HepG2 (cell line): ENCODE data around the gene AMOT. TPM values are rescaled to one million over a fixed set of nuclear protein-coding genes. Genes with fewer than 3 reads are reported as not detected.

ENCODE experiments used
- ATAC-seq: fragments of 200-7000 bp; cut with Tn5 transposase; 3 replicates; pipeline ENCODE4 v1.9.1; 2020; ENCODE audit warnings: mild to moderate bottlenecking, moderate library complexity
- BruUV-seq: library from RNA; stranded (reverse); fragments of 400-500 nt; replicated peaks from 2 replicates; lab custom pipeline; 2021; lab: Mats Ljungman, UMichigan
- CTCF ChIA-PET: fragments of 300-600 bp; formaldehyde crosslinking; extraction: SDS; loops from one replicate; lab custom pipeline; 2021; ENCODE audit warnings: low total read pairs, inconsistent platforms, low intra/inter-chr PET ratio; lab: Yijun Ruan, JAX
- POLR2A ChIA-PET: fragments of 350-600 bp; sonication (Branson Sonifier 250); formaldehyde crosslinking; loops from one replicate; lab custom pipeline; 2020; ENCODE audit warnings: antibody characterized with exemption, inconsistent platforms; lab: Yijun Ruan, JAX
- DNase-seq: peaks from one replicate; pipeline ENCODE4 v3.0.0-alpha.2; 2015; ENCODE audit warnings: low spot score
- FAIRE-seq: peaks from 3 replicates; lab custom pipeline; 2011; peaks lifted over from hg19 to GRCh38; lab: Jason Lieb, UNC
- H2AFZ ChIP-seq: one replicate; pipeline ENCODE4 v1.6.1; 2011; ENCODE audit warnings: low read length, inconsistent platforms
- H3K27ac ChIP-seq: fragments of 300-600 bp; 3 replicates; pipeline ENCODE4 v1.8.0; 2011; ENCODE audit warnings: mixed run types, mild to moderate bottlenecking, mixed read lengths, low read length, inconsistent platforms; ENCODE audit not compliant: insufficient read depth; ENCODE audit errors: extremely low read length
- H3K27me3 ChIP-seq, 2 experiments: fragments of 200-600 bp in 1 of 2; 2 replicates in 1 of 2; 3 replicates in 1 of 2; pipeline versions ENCODE4 v1.6.0 to v1.8.0; 2011; ENCODE audit warnings: low read length in 2 of 2, mild to moderate bottlenecking in 2 of 2, moderate library complexity in 2 of 2, inconsistent platforms in 1 of 2; ENCODE audit not compliant: insufficient read depth in 2 of 2, control insufficient read depth in 1 of 2
- H3K36me3 ChIP-seq, 2 experiments: fragments of 200-600 bp in 1 of 2; replicated peaks in 1 of 2; 2 replicates in 1 of 2; 3 replicates in 1 of 2; pipeline versions ENCODE4 v1.5.1 to v1.8.0; 2011; ENCODE audit warnings: low read length in 2 of 2, inconsistent platforms in 1 of 2; ENCODE audit not compliant: insufficient read depth in 2 of 2, control insufficient read depth in 1 of 2
- H3K4me1 ChIP-seq: 2 replicates; pipeline ENCODE4 v1.5.1; 2012; ENCODE audit warnings: low read length, inconsistent platforms; ENCODE audit not compliant: insufficient read depth
- H3K4me2 ChIP-seq: 2 replicates; pipeline ENCODE4 v1.6.0; 2011; ENCODE audit warnings: low read depth, low read length, inconsistent platforms
- H3K4me3 ChIP-seq, 3 experiments: fragments of 200-600 bp in 1 of 3; sonication (generic), shearing (Covaris generic) in 1 of 3; replicated peaks in 1 of 3; 2 replicates each; pipeline ENCODE4 v1.5.1; 2011 to 2016; ENCODE audit warnings: low read length in 3 of 3, inconsistent platforms in 2 of 3, low read depth in 2 of 3, mild to moderate bottlenecking in 2 of 3, control low read depth in 1 of 3, mixed read lengths in 1 of 3; ENCODE audit not compliant: insufficient read depth in 1 of 3
- H3K79me2 ChIP-seq: one replicate; pipeline ENCODE4 v1.6.1; 2011; ENCODE audit warnings: low read length, inconsistent platforms; ENCODE audit not compliant: insufficient read depth
- H3K9ac ChIP-seq: 2 replicates; pipeline ENCODE4 v1.6.0; 2011; ENCODE audit warnings: mild to moderate bottlenecking, low read depth, low read length, inconsistent platforms; ENCODE audit not compliant: insufficient read depth
- H3K9me3 ChIP-seq: 2 replicates; pipeline ENCODE4 v1.5.1; 2012; ENCODE audit warnings: mild to moderate bottlenecking, low read length
- H4K20me1 ChIP-seq: 2 replicates; pipeline ENCODE4 v1.6.0; 2011; ENCODE audit warnings: inconsistent platforms, mild to moderate bottlenecking, low read length, moderate library complexity; ENCODE audit not compliant: insufficient read depth
- CEBPZ ChIP-seq: IDR thresholded peaks from 2 replicates; pipeline ENCODE4 v1.6.1; 2012; ENCODE audit warnings: low read length, improper control_type of control experiment
- ESRRA ChIP-seq: sonication (generic); formaldehyde crosslinking; IDR thresholded peaks from 2 replicates; pipeline ENCODE4 v1.5.1; 2020; ENCODE audit warnings: mild to moderate bottlenecking, low read depth, missing genetic modification reagents
- KLF12 ChIP-seq: sonication (generic); formaldehyde crosslinking; IDR thresholded peaks from 2 replicates; pipeline ENCODE4 v1.4.0; 2020; ENCODE audit warnings: missing genetic modification reagents, borderline replicate concordance
- MED13 ChIP-seq: sonication (generic); formaldehyde crosslinking; IDR thresholded peaks from 2 replicates; pipeline ENCODE4 v1.5.0; 2020; ENCODE audit warnings: missing genetic modification reagents
- MEIS1 ChIP-seq: sonication (generic); formaldehyde crosslinking; IDR thresholded peaks from 2 replicates; pipeline ENCODE4 v1.9.0; 2021; ENCODE audit warnings: mild to moderate bottlenecking, missing genetic modification reagents, moderate library complexity, borderline replicate concordance
- MTF1 ChIP-seq: sonication (generic); formaldehyde crosslinking; IDR thresholded peaks from 2 replicates; pipeline ENCODE4 v1.5.0; 2020; ENCODE audit warnings: missing genetic modification reagents
- POLR2AphosphoS5 ChIP-seq: IDR thresholded peaks from 2 replicates; pipeline ENCODE4 v1.6.1; 2012; ENCODE audit warnings: low read depth, low read length
- SP5 ChIP-seq: IDR thresholded peaks from 2 replicates; pipeline ENCODE4 v1.6.1; 2016; ENCODE audit warnings: low read depth, borderline replicate concordance
- TMF1 ChIP-seq: sonication (generic); formaldehyde crosslinking; IDR thresholded peaks from 2 replicates; pipeline ENCODE4 v1.8.1; 2022; ENCODE audit warnings: low read depth, missing genetic modification reagents
- ZHX2 ChIP-seq, 2 experiments: sonication (generic) in 1 of 2; formaldehyde crosslinking in 1 of 2; IDR thresholded peaks; 2 replicates each; pipeline versions ENCODE4 v1.6.1 to v1.9.0; 2014 to 2022; ENCODE audit warnings: antibody characterized with exemption in 1 of 2, borderline replicate concordance in 1 of 2, inconsistent platforms in 1 of 2, low read depth in 1 of 2, missing genetic modification reagents in 1 of 2
- ZNF367 ChIP-seq: sonication (generic); formaldehyde crosslinking; IDR thresholded peaks from 2 replicates; pipeline ENCODE4 v1.4.0; 2020; ENCODE audit warnings: missing genetic modification reagents, borderline replicate concordance
- ZNF652 ChIP-seq: IDR thresholded peaks from 2 replicates; pipeline ENCODE4 v1.6.1; 2016; ENCODE audit warnings: low read depth, borderline replicate concordance
- ZNF772 ChIP-seq: sonication (generic); formaldehyde crosslinking; IDR thresholded peaks from 2 replicates; pipeline ENCODE4 v1.5.0; 2020; ENCODE audit warnings: mild to moderate bottlenecking, missing genetic modification reagents
- ZNF781 ChIP-seq: sonication (generic); formaldehyde crosslinking; IDR thresholded peaks from 2 replicates; pipeline ENCODE4 v1.5.1; 2020; ENCODE audit warnings: borderline replicate concordance, mild to moderate bottlenecking, missing genetic modification reagents; ENCODE audit errors: not compliant biosample characterization
- WGBS: methylation state at CpG from one replicate; pipeline ENCODE4 v1.1.6; 2017; ENCODE audit warnings: low lambda C conversion rate; 5-methylcytosine and 5-hydroxymethylcytosine counted together
- in situ Hi-C: cut with HindIII; loops from 2 replicates; pipeline ENCODE4 v1.10.0; 2017; ENCODE audit warnings: low pct_unique_long_range_greater_than_20kb; ENCODE audit not compliant: extremely low pct_ligation_motif_present
- intact Hi-C: fragments of 100-400 bp; cut with micrococcal nuclease; formaldehyde crosslinking; loops from one replicate; pipeline ENCODE4 v1.10.0; 2022; ENCODE audit not compliant: unreplicated experiment
- polyA plus RNA-seq, 8 experiments: library from polyadenylated mRNA; depleted of rRNA in 3 of 8; stranded (reverse) in 7 of 8; unstranded in 1 of 8; fragments of >200 nt; fragmentation: Illumina TruSeq in 4 of 8; extraction: Trizol in 4 of 8; gene quantifications; 2 replicates each; pipeline versions ENCODE4 v1.2.1 to v1.2.3, GENCODE V29; 2011 to 2016; ENCODE audit warnings: low read depth in 4 of 8, missing spikeins in 1 of 8, mixed read lengths in 1 of 8; ENCODE audit not compliant: insufficient read depth in 1 of 8
- total RNA-seq, 5 experiments: library from RNA; depleted of rRNA; stranded (reverse); fragments of >200 nt; fragmentation: Illumina TruSeq; extraction: Trizol; gene quantifications; 2 replicates each; pipeline ENCODE4 v1.2.3, GENCODE V29; 2016; ENCODE audit warnings: low read depth in 1 of 5

The AMOT gene
- total and polyA plus RNA-seq, 2 of the 13 experiments (the other 11 are each of a cell fraction or from before 2014, with no cell fraction given), result 0.13 to 0.91 TPM

- H3K9me3 ChIP-seq, result no peaks in the 10 kb centered on the region
- intact Hi-C loops, result no loop called here
- H3K4me2 ChIP-seq, result no peak overlapping the region
- CTCF ChIA-PET, result no interaction called here
- H2AFZ ChIP-seq, result no peak overlapping the region
- TF ChIP-seq ZHX2 (IDR thresholded peaks at IDR 0.05; ENCODE audit: low read depth) (no peak), ZHX2 (CRISPR knock-in tag; IDR thresholded peaks at IDR 0.05; ENCODE audit: borderline replicate concordance) (no peak), ZNF781 (no peak), ZNF367 (CRISPR knock-in tag) (no peak), MED13 (CRISPR knock-in tag) (no peak), ZNF652 (CRISPR knock-in tag) (no peak), SP5 (no peak), ESRRA (CRISPR knock-in tag) (no peak), TMF1 (CRISPR knock-in tag) (no peak), KLF12 (no peak), ZNF772 (CRISPR knock-in tag) (no peak), MEIS1 (CRISPR knock-in tag) (no peak), MTF1 (CRISPR knock-in tag) (no peak), CEBPZ (no peak), POLR2AphosphoS5 (no peak)
- ATAC-seq (no peak), DNase-seq (no peak), FAIRE-seq (no peak)
- H3K27me3 ChIP-seq, result no peaks in the 10 kb centered on the region
- no peak overlapping the region for H3K4me3 ChIP-seq
- H3K27ac ChIP-seq, result no peak overlapping the region
- in situ Hi-C loops, result no loop called here
- H3K79me2 ChIP-seq, result no peaks in the 10 kb centered on the region
- BruUV-seq, result no TSS peak
- H3K9ac ChIP-seq, result no peak overlapping the region
- H4K20me1 ChIP-seq, result no peaks in the 10 kb centered on the region
- POLR2A ChIA-PET, result no interaction called here
- no peaks in the 10 kb centered on the region for H3K4me1 ChIP-seq
- 36% methylated on average over 8 of the region's 9 CpGs for WGBS
- H3K36me3 ChIP-seq, result no peaks in the 10 kb centered on the region
Measured at GRCh38 chrX:112889400-112889799, 48.8 kb upstream of the AMOT start.
